ENCODE data around the gene CUX1. TPM values are rescaled to one million over a fixed set of nuclear protein-coding genes. Genes with fewer than 3 reads are reported as not detected.

Gene CUX1
- total RNA-seq, 4 donors from 2014 or later: 93.8 to 156 (median 112) TPM

- intact Hi-C loops (cut with DNase I): no loop called here
- no peaks in the 10 kb centered on the region for H3K4me1 ChIP-seq
- H3K4me3 ChIP-seq (replicated peaks in 1 of 3): no peak overlapping the region
- no peaks in the 10 kb centered on the region for H3K9me3 ChIP-seq
- H3K36me3 ChIP-seq: no peaks in the 10 kb centered on the region
- DNase-seq: no peak
- 78 to 85% methylated on average over 10 of the region's 10 CpGs for WGBS, 2 donors
- H3K27ac ChIP-seq: no peak overlapping the region
- TF ChIP-seq CTCF (IDR thresholded peaks at IDR 0.05) (no peak), POLR2A (IDR thresholded peaks at IDR 0.05) (no peak)
- no peaks in the 10 kb centered on the region for H3K27me3 ChIP-seq
Measured at GRCh38 chr7:101969997-101970585, 152.7 kb downstream of the CUX1 start.

GRCh38 chr7:101970801-101971200 is 153.4 kb downstream of the CUX1 start:
- 83 to 91% methylated on average over 5 of the region's 5 CpGs for WGBS, 2 donors

GRCh38 chr7:101971457-101971856 is 154.0 kb downstream of the CUX1 start:
- Histone ChIP-seq H3K27ac (no peak overlapping the region), H3K36me3 (no peaks in the 10 kb centered on the region), H3K9me3 (no peaks in the 10 kb centered on the region), H3K4me3 (replicated peaks in 1 of 3) (no peak overlapping the region), H3K27me3 (no peaks in the 10 kb centered on the region), H3K4me1 (no peaks in the 10 kb centered on the region)
- TF ChIP-seq POLR2A (IDR thresholded peaks at IDR 0.05) (no peak), CTCF (IDR thresholded peaks at IDR 0.05) (no peak)
- WGBS, 2 donors: 95 to 97% methylated on average over 3 of the region's 3 CpGs
- DNase-seq: no peak
- intact Hi-C loops (cut with DNase I): no loop called here

More at GRCh38 chr7:101970801-101971200, 153.4 kb downstream of the CUX1 start:
- H3K36me3 ChIP-seq: no peaks in the 10 kb centered on the region
- H3K4me3 ChIP-seq (replicated peaks in 1 of 3): no peak overlapping the region
- intact Hi-C loops (cut with DNase I): no loop called here
- H3K4me1 ChIP-seq: no peaks in the 10 kb centered on the region
- H3K9me3 ChIP-seq: no peaks in the 10 kb centered on the region
- no peaks in the 10 kb centered on the region for H3K27me3 ChIP-seq
- no peak for DNase-seq
- H3K27ac ChIP-seq: no peak overlapping the region
- no peak for TF ChIP-seq POLR2A (IDR thresholded peaks at IDR 0.05)
- no peak for TF ChIP-seq CTCF (IDR thresholded peaks at IDR 0.05)

GRCh38 chr7:101972627-101973026 is 155.2 kb downstream of the CUX1 start:
- no peaks in the 10 kb centered on the region for H3K4me1 ChIP-seq
- intact Hi-C loops (cut with DNase I): no loop called here
- no peaks in the 10 kb centered on the region for H3K9me3 ChIP-seq
- 92 to 96% methylated on average over 14 of the region's 14 CpGs for WGBS, 2 donors
- H3K27me3 ChIP-seq: no peaks in the 10 kb centered on the region
- H3K4me3 ChIP-seq (replicated peaks in 1 of 3): no peak overlapping the region
- DNase-seq: no peak
- no peaks in the 10 kb centered on the region for H3K36me3 ChIP-seq
- H3K27ac ChIP-seq: no peak overlapping the region
- TF ChIP-seq POLR2A (IDR thresholded peaks at IDR 0.05) (no peak), CTCF (IDR thresholded peaks at IDR 0.05) (no peak)

GRCh38 chr7:101973130-101973529 is 155.7 kb downstream of the CUX1 start:
- WGBS, 2 donors: 94 to 95% methylated on average over 8 of the region's 8 CpGs
- Histone ChIP-seq H3K27ac (no peak overlapping the region), H3K4me1 (no peaks in the 10 kb centered on the region), H3K36me3 (no peaks in the 10 kb centered on the region), H3K9me3 (no peaks in the 10 kb centered on the region), H3K27me3 (no peaks in the 10 kb centered on the region), H3K4me3 (replicated peaks in 1 of 3) (no peak overlapping the region)
- intact Hi-C loops (cut with DNase I): no loop called here
- no peak for DNase-seq
- TF ChIP-seq CTCF (IDR thresholded peaks at IDR 0.05) (no peak), POLR2A (IDR thresholded peaks at IDR 0.05) (no peak)
